HG03520 (cell line): ENCODE measurements around the gene CCSER1.
"Not testable (repeated sequence)": the region's sequence is repeated elsewhere in the genome, so short reads cannot be mapped to it uniquely, and the experiment has no call there.

Experiments
- ATAC-seq: cut with Tn5 transposase; IDR thresholded peaks from one replicate; pipeline ENCODE4 v1.9.1; 2021; ENCODE audit warnings: mild to moderate bottlenecking, moderate library complexity; ENCODE audit not compliant: unreplicated experiment

Gene CCSER1

GRCh38 chr4:90889171-90889570, 762.0 kb downstream of the CCSER1 start:
- ATAC-seq = no peak

- not testable (repeated sequence) for ATAC-seq
Measured at GRCh38 chr4:90903413-90903812, 776.2 kb downstream of the CCSER1 start.

- no peak for ATAC-seq
Measured at GRCh38 chr4:90904021-90904420, 776.8 kb downstream of the CCSER1 start.

- ATAC-seq = no peak
Measured at GRCh38 chr4:90906239-90906638, 779.0 kb downstream of the CCSER1 start.

- not testable (repeated sequence) for ATAC-seq
Measured at GRCh38 chr4:90911724-90912434, 784.7 kb downstream of the CCSER1 start.

- no peak for ATAC-seq
Measured at GRCh38 chr4:90922174-90922573, 795.0 kb downstream of the CCSER1 start.

- no peak for ATAC-seq
Measured at GRCh38 chr4:90926957-90927356, 799.8 kb downstream of the CCSER1 start.

GRCh38 chr4:90943311-90943710, 816.1 kb downstream of the CCSER1 start:
- ATAC-seq = no peak

- ATAC-seq = no peak
Measured at GRCh38 chr4:90946945-90947344, 819.8 kb downstream of the CCSER1 start.

GRCh38 chr4:90950385-90950841, 823.2 kb downstream of the CCSER1 start:
- no peak for ATAC-seq

GRCh38 chr4:90951037-90951436, 823.8 kb downstream of the CCSER1 start:
- no peak for ATAC-seq

- ATAC-seq = no peak
Measured at GRCh38 chr4:90958256-90958895, 831.2 kb downstream of the CCSER1 start.

GRCh38 chr4:90960433-90960832, 833.2 kb downstream of the CCSER1 start:
- peak; percentile 55 for ATAC-seq

GRCh38 chr4:90960840-90961239, 833.6 kb downstream of the CCSER1 start:
- peak; percentile 44 for ATAC-seq

GRCh38 chr4:90970021-90970420, 842.8 kb downstream of the CCSER1 start:
- ATAC-seq = no peak

GRCh38 chr4:90977726-90978125, 850.5 kb downstream of the CCSER1 start:
- ATAC-seq = no peak

- no peak for ATAC-seq
Measured at GRCh38 chr4:90979556-90979955, 852.4 kb downstream of the CCSER1 start.

GRCh38 chr4:90982813-90983212, 855.6 kb downstream of the CCSER1 start:
- no peak for ATAC-seq

GRCh38 chr4:90990284-90990683, 863.1 kb downstream of the CCSER1 start:
- ATAC-seq = no peak

GRCh38 chr4:90992213-90992612, 865.0 kb downstream of the CCSER1 start:
- no peak for ATAC-seq

- ATAC-seq = no peak
Measured at GRCh38 chr4:90994851-90995574, 867.8 kb downstream of the CCSER1 start.

GRCh38 chr4:90995996-90996395, 868.8 kb downstream of the CCSER1 start:
- ATAC-seq = no peak
